LNCaP clone FGC (cell line): ENCODE results near the gene METTL26.

Experiments
- DNase-seq: peaks from one replicate; pipeline ENCODE4 v3.0.0-alpha.2; 2011; ENCODE audit warnings: low read depth
- H3K4me3 ChIP-seq: 2 replicates; pipeline ENCODE4 v1.5.1; 2011; ENCODE audit warnings: mild to moderate bottlenecking, low read depth, low read length, control low read depth
- TF ChIP-seq, protein P1 (sequence below): IDR thresholded peaks from 2 replicates; pipeline ENCODE4 v1.5.1; 2012; ENCODE audit warnings: mild to moderate bottlenecking; ENCODE audit not compliant: control insufficient read depth, insufficient read depth; ENCODE audit errors: extremely low read depth

The METTL26 gene

DNA sequence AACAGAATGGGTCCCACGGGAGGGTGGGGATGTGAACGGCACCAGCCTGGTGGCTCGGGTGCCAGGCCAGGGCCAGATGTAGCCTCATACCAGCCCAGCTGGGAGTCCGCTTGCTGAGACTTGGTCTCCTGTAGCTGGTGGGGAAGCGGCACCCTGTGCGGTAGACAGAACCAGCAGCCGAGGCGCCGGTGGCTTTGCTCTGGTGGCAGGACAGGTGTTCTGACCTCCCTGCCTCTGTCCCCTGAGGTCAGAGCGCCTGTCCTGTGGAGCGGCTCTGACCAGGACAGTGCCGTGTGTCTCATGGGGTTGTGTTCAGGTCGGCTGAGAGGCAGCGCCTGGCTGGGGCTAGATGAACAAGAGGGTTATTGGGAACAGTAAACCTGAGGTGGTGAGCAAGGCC, 26.1 kb downstream of the METTL26 start:
- DNase-seq: no peak
- TF ChIP-seq, protein P1, sequence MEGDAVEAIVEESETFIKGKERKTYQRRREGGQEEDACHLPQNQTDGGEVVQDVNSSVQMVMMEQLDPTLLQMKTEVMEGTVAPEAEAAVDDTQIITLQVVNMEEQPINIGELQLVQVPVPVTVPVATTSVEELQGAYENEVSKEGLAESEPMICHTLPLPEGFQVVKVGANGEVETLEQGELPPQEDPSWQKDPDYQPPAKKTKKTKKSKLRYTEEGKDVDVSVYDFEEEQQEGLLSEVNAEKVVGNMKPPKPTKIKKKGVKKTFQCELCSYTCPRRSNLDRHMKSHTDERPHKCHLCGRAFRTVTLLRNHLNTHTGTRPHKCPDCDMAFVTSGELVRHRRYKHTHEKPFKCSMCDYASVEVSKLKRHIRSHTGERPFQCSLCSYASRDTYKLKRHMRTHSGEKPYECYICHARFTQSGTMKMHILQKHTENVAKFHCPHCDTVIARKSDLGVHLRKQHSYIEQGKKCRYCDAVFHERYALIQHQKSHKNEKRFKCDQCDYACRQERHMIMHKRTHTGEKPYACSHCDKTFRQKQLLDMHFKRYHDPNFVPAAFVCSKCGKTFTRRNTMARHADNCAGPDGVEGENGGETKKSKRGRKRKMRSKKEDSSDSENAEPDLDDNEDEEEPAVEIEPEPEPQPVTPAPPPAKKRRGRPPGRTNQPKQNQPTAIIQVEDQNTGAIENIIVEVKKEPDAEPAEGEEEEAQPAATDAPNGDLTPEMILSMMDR: no peak
- H3K4me3 ChIP-seq: no peak overlapping the region

DNA sequence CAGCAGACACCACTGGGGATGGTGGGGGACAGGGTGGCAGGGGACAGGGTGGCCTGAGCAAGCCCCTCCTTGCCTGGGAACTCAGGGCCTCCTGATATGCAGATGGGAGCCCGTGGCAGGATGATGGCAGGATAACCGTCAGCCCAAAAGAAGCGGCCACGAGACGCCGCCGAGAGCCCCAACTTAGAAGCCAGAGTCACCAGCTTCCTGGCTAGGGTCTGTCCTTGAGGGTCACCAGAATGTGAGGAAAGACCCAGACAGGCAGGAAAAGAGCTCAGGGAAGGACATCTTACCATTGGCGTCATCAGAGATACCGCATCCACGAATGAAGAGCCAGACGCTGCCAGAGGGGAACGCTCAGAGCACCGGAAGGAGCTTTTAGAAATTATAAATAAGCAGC, 26.8 kb downstream of the METTL26 start:
- TF ChIP-seq, protein P1: no peak
- no peak for DNase-seq
- H3K4me3 ChIP-seq: no peak overlapping the region

DNA sequence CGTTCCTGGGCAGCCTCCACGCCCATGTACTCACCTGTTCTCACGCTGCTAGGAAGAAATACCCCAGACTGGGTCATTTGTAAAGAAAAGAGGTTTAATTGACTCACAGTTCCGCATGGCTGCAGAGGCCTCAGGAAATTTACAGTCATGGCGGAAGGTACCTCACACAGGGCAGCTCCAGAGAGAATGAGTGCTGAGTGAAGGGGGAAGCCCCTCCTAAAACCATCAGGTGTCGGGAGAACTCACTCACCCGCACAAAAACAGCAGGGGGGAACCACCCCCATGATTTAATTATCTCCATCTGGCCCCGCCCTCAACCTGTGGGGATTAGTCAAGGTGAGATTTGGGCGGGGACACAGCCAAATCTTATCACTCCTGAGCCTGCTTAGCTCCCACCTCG, 28.1 kb downstream of the METTL26 start:
- TF ChIP-seq, protein P1: no peak
- no peak overlapping the region for H3K4me3 ChIP-seq
- DNase-seq: no peak

DNA sequence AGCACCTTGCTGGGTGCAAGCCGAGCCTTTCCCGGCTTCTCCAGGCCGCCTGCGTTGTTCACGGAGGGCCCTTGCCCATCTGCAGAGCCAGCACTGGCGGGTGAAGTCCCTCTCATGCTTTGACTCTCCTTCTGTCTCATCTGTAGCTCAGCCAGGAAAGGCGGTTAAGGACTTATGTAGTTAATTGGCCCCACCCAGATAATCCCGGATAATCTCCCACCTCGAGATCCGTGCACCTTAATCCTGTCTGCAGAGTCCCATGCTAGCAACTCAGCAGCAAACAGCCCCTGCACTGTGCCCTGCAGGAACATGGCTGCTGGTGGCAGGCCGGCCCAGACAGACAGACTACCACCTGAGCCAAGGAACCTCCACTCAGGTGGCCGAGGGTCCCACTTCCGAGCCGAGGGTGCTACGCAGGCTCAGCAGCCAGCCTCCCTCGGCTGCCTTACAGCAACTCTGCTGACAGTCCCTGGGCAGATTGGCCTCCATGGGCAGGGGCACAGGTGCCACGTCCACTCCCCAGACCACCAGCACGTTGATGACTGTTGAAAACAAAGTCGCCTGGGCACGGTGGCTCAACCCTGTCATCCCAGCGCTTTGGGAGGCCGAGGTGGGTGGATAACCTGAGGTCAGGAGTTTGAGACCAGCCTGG, 29.3 kb downstream of the METTL26 start:
- H3K4me3 ChIP-seq: no peak overlapping the region
- TF ChIP-seq, protein P1: no peak
- DNase-seq: no peak

DNA sequence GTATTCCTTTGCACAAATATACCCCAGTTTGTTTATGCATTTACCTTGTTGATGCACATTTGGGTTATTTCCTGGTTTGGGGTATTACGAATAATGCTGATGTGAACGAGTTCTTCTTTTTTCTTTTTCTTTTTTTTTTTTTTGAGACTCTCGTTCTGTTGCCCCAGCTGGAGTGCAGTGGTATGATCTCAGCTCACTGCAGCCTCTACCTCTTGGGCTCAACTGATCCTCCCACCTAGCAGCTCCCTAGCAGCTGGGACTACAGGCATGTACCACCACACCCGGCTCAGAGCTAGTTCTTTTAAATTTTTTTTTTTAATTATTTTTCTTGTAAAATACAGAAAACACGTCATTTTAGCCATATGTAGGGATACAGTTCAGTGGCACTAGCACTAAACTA, 32.2 kb downstream of the METTL26 start:
- TF ChIP-seq, protein P1: no peak
- H3K4me3 ChIP-seq: no peak overlapping the region

DNA sequence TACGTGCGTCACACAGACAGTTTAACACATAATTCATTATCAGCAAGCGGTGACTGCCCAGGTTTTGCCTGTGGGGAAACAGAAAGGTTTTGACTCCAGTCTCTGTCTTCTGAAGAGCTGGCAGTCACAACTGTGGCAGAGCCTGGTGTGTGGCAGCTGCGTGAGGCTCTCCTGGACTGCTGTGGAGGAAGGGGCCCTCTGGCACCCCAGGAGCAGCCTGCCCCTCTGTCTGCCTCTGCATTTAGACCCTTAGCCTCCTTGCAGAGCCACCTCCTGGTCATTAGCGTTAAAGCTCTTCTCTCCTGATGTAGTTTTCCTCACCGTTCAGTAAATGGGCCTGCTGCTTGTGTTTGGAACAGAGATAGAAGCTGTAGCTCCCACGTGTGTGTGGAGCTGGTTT, 35.3 kb downstream of the METTL26 start:
- DNase-seq: no peak
- H3K4me3 ChIP-seq: no peak overlapping the region
- TF ChIP-seq, protein P1: peak; percentile 37

More for the DNA sequence above, 32.2 kb downstream of the METTL26 start:
- no peak for DNase-seq
